Measurements from ENCODE around the gene SBDS.
"Not testable (repeated sequence)": the region's sequence is repeated elsewhere in the genome, so short reads cannot be mapped to it uniquely, and the experiment has no call there.

The SBDS gene

GRCh38 chr7:67018940-67019339 is 23.6 kb upstream of the SBDS start:
- no peaks in the 10 kb centered on the region for H3K27me3 ChIP-seq (ENCODE audit: insufficient read depth, poor library complexity, severe bottlenecking)
- no peak for TF ChIP-seq SPI1 (IDR thresholded peaks at IDR 0.05; ENCODE audit: borderline replicate concordance, low read depth)
- no peak for TF ChIP-seq GABPA (IDR thresholded peaks at IDR 0.05; ENCODE audit: low read depth)
- TF ChIP-seq, protein P1, sequence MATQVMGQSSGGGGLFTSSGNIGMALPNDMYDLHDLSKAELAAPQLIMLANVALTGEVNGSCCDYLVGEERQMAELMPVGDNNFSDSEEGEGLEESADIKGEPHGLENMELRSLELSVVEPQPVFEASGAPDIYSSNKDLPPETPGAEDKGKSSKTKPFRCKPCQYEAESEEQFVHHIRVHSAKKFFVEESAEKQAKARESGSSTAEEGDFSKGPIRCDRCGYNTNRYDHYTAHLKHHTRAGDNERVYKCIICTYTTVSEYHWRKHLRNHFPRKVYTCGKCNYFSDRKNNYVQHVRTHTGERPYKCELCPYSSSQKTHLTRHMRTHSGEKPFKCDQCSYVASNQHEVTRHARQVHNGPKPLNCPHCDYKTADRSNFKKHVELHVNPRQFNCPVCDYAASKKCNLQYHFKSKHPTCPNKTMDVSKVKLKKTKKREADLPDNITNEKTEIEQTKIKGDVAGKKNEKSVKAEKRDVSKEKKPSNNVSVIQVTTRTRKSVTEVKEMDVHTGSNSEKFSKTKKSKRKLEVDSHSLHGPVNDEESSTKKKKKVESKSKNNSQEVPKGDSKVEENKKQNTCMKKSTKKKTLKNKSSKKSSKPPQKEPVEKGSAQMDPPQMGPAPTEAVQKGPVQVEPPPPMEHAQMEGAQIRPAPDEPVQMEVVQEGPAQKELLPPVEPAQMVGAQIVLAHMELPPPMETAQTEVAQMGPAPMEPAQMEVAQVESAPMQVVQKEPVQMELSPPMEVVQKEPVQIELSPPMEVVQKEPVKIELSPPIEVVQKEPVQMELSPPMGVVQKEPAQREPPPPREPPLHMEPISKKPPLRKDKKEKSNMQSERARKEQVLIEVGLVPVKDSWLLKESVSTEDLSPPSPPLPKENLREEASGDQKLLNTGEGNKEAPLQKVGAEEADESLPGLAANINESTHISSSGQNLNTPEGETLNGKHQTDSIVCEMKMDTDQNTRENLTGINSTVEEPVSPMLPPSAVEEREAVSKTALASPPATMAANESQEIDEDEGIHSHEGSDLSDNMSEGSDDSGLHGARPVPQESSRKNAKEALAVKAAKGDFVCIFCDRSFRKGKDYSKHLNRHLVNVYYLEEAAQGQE (IDR thresholded peaks at IDR 0.05; ENCODE audit: insufficient replicate concordance, low read depth) = no peak
- TF ChIP-seq, protein P2, sequence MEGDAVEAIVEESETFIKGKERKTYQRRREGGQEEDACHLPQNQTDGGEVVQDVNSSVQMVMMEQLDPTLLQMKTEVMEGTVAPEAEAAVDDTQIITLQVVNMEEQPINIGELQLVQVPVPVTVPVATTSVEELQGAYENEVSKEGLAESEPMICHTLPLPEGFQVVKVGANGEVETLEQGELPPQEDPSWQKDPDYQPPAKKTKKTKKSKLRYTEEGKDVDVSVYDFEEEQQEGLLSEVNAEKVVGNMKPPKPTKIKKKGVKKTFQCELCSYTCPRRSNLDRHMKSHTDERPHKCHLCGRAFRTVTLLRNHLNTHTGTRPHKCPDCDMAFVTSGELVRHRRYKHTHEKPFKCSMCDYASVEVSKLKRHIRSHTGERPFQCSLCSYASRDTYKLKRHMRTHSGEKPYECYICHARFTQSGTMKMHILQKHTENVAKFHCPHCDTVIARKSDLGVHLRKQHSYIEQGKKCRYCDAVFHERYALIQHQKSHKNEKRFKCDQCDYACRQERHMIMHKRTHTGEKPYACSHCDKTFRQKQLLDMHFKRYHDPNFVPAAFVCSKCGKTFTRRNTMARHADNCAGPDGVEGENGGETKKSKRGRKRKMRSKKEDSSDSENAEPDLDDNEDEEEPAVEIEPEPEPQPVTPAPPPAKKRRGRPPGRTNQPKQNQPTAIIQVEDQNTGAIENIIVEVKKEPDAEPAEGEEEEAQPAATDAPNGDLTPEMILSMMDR (IDR thresholded peaks at IDR 0.05; ENCODE audit: insufficient read depth, low read length) = no peak
- TF ChIP-seq POLR2AphosphoS5 (IDR thresholded peaks at IDR 0.05; ENCODE audit: low read depth) = no peak
- H3K27ac ChIP-seq (replicated peaks) = peak overlapping the region; percentile 25; the same call in 1 of the 2 replicates
- no peak overlapping the region for H3K4me3 ChIP-seq (replicated peaks; ENCODE audit: insufficient read depth, low read length)
- DNase-seq (ENCODE audit: low read depth in 1 of 2, low spot score in 1 of 2) = no peak

DNA sequence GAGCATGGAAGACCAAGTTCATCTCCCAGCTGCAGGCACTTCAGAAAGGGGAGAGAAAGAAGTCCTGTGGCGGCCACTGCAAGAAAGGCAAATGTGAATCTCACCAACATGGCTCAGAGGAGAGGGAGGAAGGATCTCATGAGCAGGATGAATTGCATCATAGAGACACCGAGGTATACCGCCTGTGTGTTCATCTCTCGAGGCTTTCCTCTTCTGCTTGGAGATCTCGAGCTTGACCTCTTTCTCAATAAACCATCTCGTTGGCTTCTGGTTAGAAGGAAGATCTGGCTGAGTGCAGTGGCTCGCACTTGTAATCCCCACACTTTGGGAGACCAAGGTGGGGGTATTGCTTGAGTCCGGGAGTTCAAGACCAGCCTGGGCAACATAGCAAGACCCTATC is 22.6 kb upstream of the SBDS start:
- H3K27me3 ChIP-seq (ENCODE audit: insufficient read depth, poor library complexity, severe bottlenecking); H3K4me3 ChIP-seq (replicated peaks; ENCODE audit: insufficient read depth, low read length): not testable (repeated sequence)
- peak; percentile 10; the same call in 1 of the 2 replicates for TF ChIP-seq SPI1 (IDR thresholded peaks at IDR 0.05; ENCODE audit: borderline replicate concordance, low read depth)
- H3K27ac ChIP-seq (replicated peaks) = peak overlapping the region; percentile 65
- peak; percentile 58 to 89 for DNase-seq (ENCODE audit: low read depth in 1 of 2, low spot score in 1 of 2)

DNA sequence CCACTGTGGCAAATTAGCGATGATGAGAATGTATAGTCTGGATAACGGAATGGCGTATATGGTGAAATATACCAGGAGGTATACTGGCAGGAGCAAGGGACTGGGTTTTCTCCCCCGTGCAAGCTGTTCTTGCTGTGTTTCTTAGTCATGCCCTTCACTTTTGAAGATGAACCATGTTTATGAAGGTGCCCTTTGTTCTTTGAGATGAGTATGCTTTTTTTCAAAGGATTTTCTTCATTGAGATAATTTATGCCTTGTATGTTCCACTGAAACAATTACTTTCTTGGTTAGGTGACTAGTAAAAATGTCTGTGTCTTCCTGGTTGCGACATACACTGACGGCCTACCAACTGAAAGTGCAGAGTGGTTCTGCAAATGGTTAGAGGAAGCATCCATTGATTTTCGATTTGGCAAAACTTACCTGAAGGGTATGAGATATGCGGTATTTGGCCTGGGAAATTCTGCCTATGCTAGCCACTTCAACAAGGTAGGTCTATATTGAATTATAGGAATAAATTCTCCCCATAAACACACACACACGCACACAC is 18.8 kb upstream of the SBDS start:
- not testable (repeated sequence) for H3K4me3 ChIP-seq (replicated peaks; ENCODE audit: insufficient read depth, low read length); H3K27me3 ChIP-seq (ENCODE audit: insufficient read depth, poor library complexity, severe bottlenecking)
- peak overlapping the region; percentile 81 for H3K27ac ChIP-seq (replicated peaks)
- DNase-seq (ENCODE audit: low read depth in 1 of 2, low spot score in 1 of 2) = peak in 1 of 2 experiments; percentile 79

DNA sequence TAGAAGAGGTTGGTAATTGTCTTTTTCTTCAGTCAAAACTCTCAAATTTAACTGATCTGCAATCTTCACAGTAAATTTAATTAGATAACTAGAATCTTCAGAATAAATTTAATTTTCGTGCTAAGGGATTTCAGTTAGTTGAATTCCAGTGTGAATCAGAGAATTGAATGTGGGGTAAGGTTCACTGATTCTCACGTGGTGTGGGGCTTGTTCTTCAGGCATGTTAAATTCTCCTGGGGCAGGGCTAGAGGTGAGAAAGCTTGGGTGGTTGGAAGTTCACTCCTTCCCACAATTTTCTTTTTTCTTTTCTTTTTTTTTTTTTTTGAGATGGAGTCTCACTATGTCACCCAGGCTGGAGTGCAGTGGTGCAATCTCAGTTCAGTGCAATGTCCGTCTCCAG is 14.3 kb upstream of the SBDS start:
- not testable (repeated sequence) for H3K27me3 ChIP-seq (ENCODE audit: insufficient read depth, poor library complexity, severe bottlenecking); H3K4me3 ChIP-seq (replicated peaks; ENCODE audit: insufficient read depth, low read length); DNase-seq (ENCODE audit: low read depth in 1 of 2, low spot score in 1 of 2); H3K27ac ChIP-seq (replicated peaks)

DNA sequence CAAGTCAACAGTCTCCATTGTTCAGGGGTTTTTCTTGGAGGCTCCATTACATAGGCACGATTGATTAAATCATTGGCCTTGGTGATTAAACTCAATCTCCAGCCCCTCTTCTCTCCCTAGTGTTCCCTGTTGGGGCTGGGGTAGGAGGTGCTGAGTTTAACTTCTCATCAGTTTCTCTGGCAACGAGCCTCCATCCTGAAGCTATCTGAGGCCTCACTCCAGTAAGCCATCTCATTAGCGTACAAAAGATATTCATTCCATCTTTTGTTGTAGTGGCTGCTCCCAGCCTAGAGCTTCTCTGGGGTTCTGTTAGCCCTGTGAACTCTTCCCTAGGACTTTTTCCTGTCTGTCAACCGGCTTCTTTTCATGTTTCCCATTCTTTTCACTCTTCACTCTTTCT is 12.9 kb upstream of the SBDS start:
- TF ChIP-seq SPI1 (IDR thresholded peaks at IDR 0.05; ENCODE audit: borderline replicate concordance, low read depth) = no peak
- TF ChIP-seq, protein P1 (IDR thresholded peaks at IDR 0.05; ENCODE audit: insufficient replicate concordance, low read depth) = no peak
- no peak for TF ChIP-seq POLR2AphosphoS5 (IDR thresholded peaks at IDR 0.05; ENCODE audit: low read depth)
- TF ChIP-seq, protein P2 (IDR thresholded peaks at IDR 0.05; ENCODE audit: insufficient read depth, low read length) = no peak
- TF ChIP-seq GABPA (IDR thresholded peaks at IDR 0.05; ENCODE audit: low read depth) = no peak
- Histone ChIP-seq H3K4me3 (replicated peaks; ENCODE audit: insufficient read depth, low read length) (no peak overlapping the region), H3K27me3 (ENCODE audit: insufficient read depth, poor library complexity, severe bottlenecking) (no peaks in the 10 kb centered on the region), H3K27ac (replicated peaks) (no peak overlapping the region)
- DNase-seq (ENCODE audit: low read depth in 1 of 2, low spot score in 1 of 2) = no peak
